Endothelial cell of umbilical vein (primary cell): Measurements from ENCODE around the gene HMGXB3. TPM values are rescaled to one million over a fixed set of nuclear protein-coding genes. Genes with fewer than 3 reads are reported as not detected.

ENCODE experiments used
- BruUV-seq: library from RNA; stranded (reverse); fragments of 400-500 nt; replicated peaks from 2 replicates; lab custom pipeline; 2021; lab: Mats Ljungman, UMichigan
- CTCF ChIA-PET: fragments of 300-600, 350-600 bp; sonication (Branson Sonifier 250); formaldehyde crosslinking; loops from one replicate; lab custom pipeline; 2021; ENCODE audit warnings: antibody characterized with exemption, inconsistent platforms; lab: Charles Lee
- POLR2A ChIA-PET: fragments of 300-600, 350-600 bp; sonication (Branson Sonifier 250); formaldehyde crosslinking; loops from one replicate; lab custom pipeline; 2021; ENCODE audit warnings: antibody characterized with exemption, inconsistent platforms; lab: Charles Lee
- DNase-seq: peaks from one replicate; pipeline ENCODE4 v3.0.0-alpha.2; 2011; ENCODE audit warnings: low read depth, low spot score
- FAIRE-seq: peaks from 2 replicates; lab custom pipeline; 2011; peaks lifted over from hg19 to GRCh38; lab: Jason Lieb, UNC
- H2AFZ ChIP-seq: 2 replicates; pipeline ENCODE4 v1.6.0; 2012; ENCODE audit warnings: low read depth, low read length, control low read depth, inconsistent platforms
- H3K27ac ChIP-seq: 2 replicates; pipeline ENCODE4 v1.5.1; 2011; ENCODE audit warnings: low read depth, mild to moderate bottlenecking, control low read depth, low read length, moderate library complexity; ENCODE audit not compliant: insufficient read depth
- H3K27me3 ChIP-seq, 2 experiments: 2 replicates each; pipeline versions ENCODE4 v1.6.0 to v1.6.1; 2011; ENCODE audit warnings: low read length in 2 of 2, mixed read lengths in 1 of 2; ENCODE audit not compliant: control insufficient read depth in 2 of 2, insufficient read depth in 2 of 2
- H3K36me3 ChIP-seq, 2 experiments: 2 replicates in 1 of 2; 3 replicates in 1 of 2; pipeline ENCODE4 v1.5.1; 2011; ENCODE audit warnings: low read length in 2 of 2, mild to moderate bottlenecking in 1 of 2, moderate library complexity in 1 of 2; ENCODE audit not compliant: control insufficient read depth in 2 of 2, insufficient read depth in 2 of 2; ENCODE audit errors: extremely low read depth in 1 of 2
- H3K4me1 ChIP-seq: 3 replicates; pipeline ENCODE4 v1.5.1; 2011; ENCODE audit warnings: mild to moderate bottlenecking, low read length; ENCODE audit not compliant: control insufficient read depth, insufficient read depth; ENCODE audit errors: extremely low read depth
- H3K4me2 ChIP-seq: 2 replicates; pipeline ENCODE4 v1.6.1; 2011; ENCODE audit warnings: low read length, control low read depth, mixed read lengths; ENCODE audit not compliant: insufficient read depth
- H3K4me3 ChIP-seq, 3 experiments: fragments of 200-600 bp in 1 of 3; sonication (generic), shearing (Covaris generic) in 1 of 3; replicated peaks in 1 of 3; 2 replicates each; pipeline ENCODE4 v1.5.1; 2011 to 2016; ENCODE audit warnings: control low read depth in 3 of 3, low read length in 3 of 3, mild to moderate bottlenecking in 2 of 3, inconsistent platforms in 1 of 3, low read depth in 1 of 3, moderate library complexity in 1 of 3; ENCODE audit not compliant: insufficient read depth in 1 of 3
- H3K79me2 ChIP-seq: 2 replicates; pipeline ENCODE4 v1.6.0; 2012; ENCODE audit warnings: low read length, inconsistent platforms; ENCODE audit not compliant: control insufficient read depth, insufficient read depth
- H3K9ac ChIP-seq: replicated peaks from 2 replicates; pipeline ENCODE3; 2011; ENCODE audit warnings: low read length, control low read depth; ENCODE audit not compliant: insufficient read depth; ENCODE audit errors: extremely low read depth
- H3K9me1 ChIP-seq: replicated peaks from 3 replicates; pipeline ENCODE4 v1.6.0; 2011; ENCODE audit warnings: mild to moderate bottlenecking, low read length; ENCODE audit not compliant: control insufficient read depth, insufficient read depth; ENCODE audit errors: extremely low read depth
- H3K9me3 ChIP-seq: replicated peaks from 2 replicates; pipeline ENCODE4 v1.5.1; 2012; ENCODE audit warnings: low read length, inconsistent platforms; ENCODE audit not compliant: control insufficient read depth, insufficient read depth
- H4K20me1 ChIP-seq: replicated peaks from 2 replicates; pipeline ENCODE3; 2011; ENCODE audit warnings: mild to moderate bottlenecking, low read length; ENCODE audit not compliant: control insufficient read depth, insufficient read depth; ENCODE audit errors: extremely low read depth
- EZH2 ChIP-seq: IDR thresholded peaks from 2 replicates; pipeline ENCODE4 v1.6.1; 2012; ENCODE audit warnings: borderline replicate concordance, low read depth, mild to moderate bottlenecking, moderate library complexity, low read length, inconsistent platforms; ENCODE audit not compliant: severe bottlenecking
- FOS ChIP-seq: IDR thresholded peaks from 2 replicates; pipeline ENCODE4 v1.6.1; 2011; ENCODE audit warnings: mild to moderate bottlenecking, low read length, moderate library complexity, borderline replicate concordance; ENCODE audit not compliant: insufficient read depth
- GATA2 ChIP-seq: IDR thresholded peaks from 2 replicates; pipeline ENCODE4 v1.7.0; 2011; ENCODE audit warnings: low read depth, mild to moderate bottlenecking, moderate library complexity, mixed read lengths, low read length; ENCODE audit not compliant: insufficient read length, insufficient read depth
- MYC ChIP-seq: IDR thresholded peaks from one replicate; pipeline ENCODE4 v1.6.1; 2011; ENCODE audit warnings: mild to moderate bottlenecking, low read depth, low read length
- POLR2A ChIP-seq: IDR thresholded peaks from 2 replicates; pipeline ENCODE4 v1.6.1; 2012; ENCODE audit warnings: low read depth, mild to moderate bottlenecking, control low read depth, low read length
- POLR2AphosphoS5 ChIP-seq: IDR thresholded peaks from 2 replicates; pipeline ENCODE4 v1.6.1; 2012; ENCODE audit warnings: low read depth, mild to moderate bottlenecking, control low read depth, low read length, moderate library complexity; ENCODE audit not compliant: insufficient read depth
- dilution Hi-C: fragments of 300-500 bp; cut with MboI; formaldehyde crosslinking; loops from one replicate; pipeline ENCODE4 v1.15.0; 2019; ENCODE audit warnings: low sequenced_read_pairs; ENCODE audit not compliant: extremely low pct_ligation_motif_present
- intact Hi-C: fragments of 100-400 bp; cut with micrococcal nuclease; formaldehyde crosslinking; loops from one replicate; pipeline ENCODE4 v1.10.0; 2022
- polyA plus RNA-seq, 4 experiments: library from polyadenylated mRNA; depleted of rRNA in 3 of 4; stranded (reverse) in 3 of 4; unstranded in 1 of 4; fragments of >200 nt; gene quantifications; 2 replicates each; pipeline versions ENCODE4 v1.2.1 to v1.2.3, GENCODE V29; 2011 to 2012; ENCODE audit warnings: missing spikeins in 1 of 4
- total RNA-seq: library from RNA; stranded (reverse); gene quantifications from 2 replicates; pipeline ENCODE4 v1.2.3, GENCODE V29; 2021
- TF ChIP-seq, protein P1 (sequence below): IDR thresholded peaks from 2 replicates; pipeline ENCODE4 v1.6.1; 2011; ENCODE audit not compliant: insufficient read depth, insufficient read length

The HMGXB3 gene
- total and polyA plus RNA-seq, 2 donors (not counting 3 experiments of a cell fraction or from before 2014, with no cell fraction given): 34.8 to 52.6 TPM

DNA sequence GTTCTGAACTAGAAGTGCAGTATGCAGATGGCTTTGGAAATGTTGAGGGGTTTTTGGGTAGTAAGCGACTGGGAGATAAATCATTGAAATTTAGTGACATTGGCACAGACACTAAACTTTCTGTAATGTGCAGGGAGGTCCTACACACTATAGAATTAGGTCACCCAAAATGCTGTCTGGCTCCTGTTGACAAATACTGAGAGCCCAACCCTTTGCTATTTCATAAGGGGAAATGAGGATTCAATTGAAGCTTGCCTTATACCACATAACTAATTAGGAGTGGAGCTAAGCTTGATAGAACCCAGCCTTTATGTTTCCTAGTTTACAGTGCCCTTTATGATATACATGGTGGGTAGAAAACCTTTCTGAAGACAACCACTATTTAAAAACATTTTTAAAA is 22.6 kb downstream of the HMGXB3 start:
- Histone ChIP-seq H3K4me1 (peaks cover 34% of the 10 kb centered on the region), H3K36me3 (peaks cover 18 to 21% of the 10 kb centered on the region in 2 experiments), H3K9me3 (no peaks in the 10 kb centered on the region), H3K4me3 (no peak overlapping the region), H3K9me1 (no peaks in the 10 kb centered on the region), H3K79me2 (peaks cover 4% of the 10 kb centered on the region), H4K20me1 (no peaks in the 10 kb centered on the region), H3K27ac (peak overlapping the region; percentile 92), H3K27me3 (no peaks in the 10 kb centered on the region), H3K4me2 (no peak overlapping the region), H2AFZ (no peak overlapping the region), H3K9ac (peak overlapping the region; percentile 16)
- TF ChIP-seq, protein P1, sequence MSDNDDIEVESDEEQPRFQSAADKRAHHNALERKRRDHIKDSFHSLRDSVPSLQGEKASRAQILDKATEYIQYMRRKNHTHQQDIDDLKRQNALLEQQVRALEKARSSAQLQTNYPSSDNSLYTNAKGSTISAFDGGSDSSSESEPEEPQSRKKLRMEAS: no peak
- TF ChIP-seq POLR2A (no peak), GATA2 (no peak), FOS (no peak), EZH2 (no peak)
- ChIA-PET POLR2A (interaction anchor here (1.1 to 1.5 kb wide), 2 partner anchors 8 to 59 kb away, joined by 3 to 5 read pairs; no protein-coding TSS in a partner anchor), CTCF (interaction anchor here (0.6 to 2.8 kb wide), 7 partner anchors 11 to 461 kb away, joined by 3 to 16 read pairs (median 9); partner anchors contain the start of genes HMGXB3 and TIGD6)
- BruUV-seq: no TSS peak
- dilution Hi-C loops (no loop called here), intact Hi-C loops (no loop called here)
- no peak for FAIRE-seq
- no peak for DNase-seq

GRCh38 chr5:150024346-150024984 is 23.9 kb downstream of the HMGXB3 start:
- FAIRE-seq: no peak
- TF ChIP-seq MYC (no peak), POLR2AphosphoS5 (no peak)
- H3K4me2 ChIP-seq: no peak overlapping the region
- no peak overlapping the region for H2AFZ ChIP-seq
- H3K36me3 ChIP-seq: peaks cover 17 to 18% of the 10 kb centered on the region in 2 experiments
- ChIA-PET POLR2A (no interaction called here), CTCF (interaction anchor here (2.8 kb wide), 1 partner anchor 18 kb away, joined by 16 read pairs; no protein-coding TSS in a partner anchor)
- no peaks in the 10 kb centered on the region for H3K27me3 ChIP-seq
- peaks cover 4% of the 10 kb centered on the region for H3K79me2 ChIP-seq
- H3K9ac ChIP-seq: no peak overlapping the region
- H4K20me1 ChIP-seq: no peaks in the 10 kb centered on the region
- no peaks in the 10 kb centered on the region for H3K9me3 ChIP-seq
- intact Hi-C loops: no loop called here
- H3K4me1 ChIP-seq: peaks cover 32% of the 10 kb centered on the region
- no peak overlapping the region for H3K4me3 ChIP-seq
- BruUV-seq: no TSS peak
- dilution Hi-C loops: no loop called here
- H3K27ac ChIP-seq: no peak overlapping the region
- H3K9me1 ChIP-seq: no peaks in the 10 kb centered on the region
- DNase-seq: no peak
